NCI-H187 (cell line): ENCODE results near the gene HS1BP3.

Experiments
- DNase-seq, 2 experiments: peaks; one replicate each; lab custom pipeline; 2025; lab: John Stamatoyannopoulos, UW

The HS1BP3 gene

GRCh38 chr2:20584399-20585358 is 66.2 kb downstream of the HS1BP3 start:
- DNase-seq: no peak

GRCh38 chr2:20584045-20584398 is 66.9 kb downstream of the HS1BP3 start:
- no peak for DNase-seq

- DNase-seq: no peak
Observed at GRCh38 chr2:20583425-20583881, 67.4 kb downstream of the HS1BP3 start.

GRCh38 chr2:20582600-20583221 is 68.2 kb downstream of the HS1BP3 start:
- DNase-seq: no peak

GRCh38 chr2:20580690-20581437 is 70.0 kb downstream of the HS1BP3 start:
- DNase-seq: no peak

DNA sequence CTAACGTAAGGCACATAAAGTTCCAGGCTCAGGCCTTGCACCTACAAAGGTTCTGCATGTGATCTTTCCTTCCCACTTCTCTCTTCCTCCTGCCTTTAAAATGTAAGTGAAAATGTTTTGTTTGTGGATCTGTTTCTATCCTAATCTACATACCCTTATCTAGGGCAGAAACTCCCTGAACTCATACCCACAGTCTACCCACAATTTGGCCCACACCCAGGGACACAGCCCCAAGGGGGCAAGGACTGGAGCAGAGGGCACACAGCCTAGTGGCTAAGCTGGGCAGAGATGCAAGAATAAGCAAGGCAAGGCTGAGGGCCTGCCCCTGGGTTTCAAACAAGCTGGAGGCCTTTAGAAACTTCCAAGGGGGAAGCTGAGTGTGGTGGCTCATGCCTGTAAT is 71.0 kb downstream of the HS1BP3 start:
- DNase-seq: no peak

- DNase-seq: no peak
Observed at GRCh38 chr2:20578895-20579825, 71.7 kb downstream of the HS1BP3 start.

DNA sequence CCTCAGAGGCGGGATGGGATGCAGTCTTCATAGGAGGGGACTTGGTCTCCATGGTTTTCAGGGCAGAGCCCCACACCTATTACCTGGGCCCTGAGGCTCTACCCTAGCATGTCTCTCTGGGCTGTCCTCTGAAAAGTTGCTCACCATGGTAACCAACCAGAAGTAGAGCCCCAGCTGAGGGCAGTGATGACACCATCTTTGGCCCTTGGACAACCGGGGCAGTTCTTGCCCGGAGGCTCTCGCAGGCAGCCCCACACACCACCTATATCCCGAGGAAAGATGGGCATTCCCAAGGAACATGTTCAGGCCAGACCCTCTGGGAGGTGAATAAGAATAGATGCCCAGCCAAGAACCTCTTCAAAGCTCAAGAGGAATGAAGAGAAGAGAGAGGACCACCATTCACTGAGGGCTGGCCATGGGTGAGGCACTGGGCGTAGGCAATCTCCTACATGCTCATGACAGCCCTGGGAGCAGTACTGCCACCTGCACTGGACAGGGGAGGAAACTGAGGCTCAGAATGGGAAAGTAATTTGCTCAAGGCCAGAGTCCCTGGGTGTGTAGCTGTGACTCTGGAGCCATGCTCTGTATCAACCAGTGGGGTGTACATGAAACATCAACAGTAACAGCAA is 72.5 kb downstream of the HS1BP3 start:
- no peak for DNase-seq

- DNase-seq: no peak
Observed at GRCh38 chr2:20577495-20578235, 73.2 kb downstream of the HS1BP3 start.

DNA sequence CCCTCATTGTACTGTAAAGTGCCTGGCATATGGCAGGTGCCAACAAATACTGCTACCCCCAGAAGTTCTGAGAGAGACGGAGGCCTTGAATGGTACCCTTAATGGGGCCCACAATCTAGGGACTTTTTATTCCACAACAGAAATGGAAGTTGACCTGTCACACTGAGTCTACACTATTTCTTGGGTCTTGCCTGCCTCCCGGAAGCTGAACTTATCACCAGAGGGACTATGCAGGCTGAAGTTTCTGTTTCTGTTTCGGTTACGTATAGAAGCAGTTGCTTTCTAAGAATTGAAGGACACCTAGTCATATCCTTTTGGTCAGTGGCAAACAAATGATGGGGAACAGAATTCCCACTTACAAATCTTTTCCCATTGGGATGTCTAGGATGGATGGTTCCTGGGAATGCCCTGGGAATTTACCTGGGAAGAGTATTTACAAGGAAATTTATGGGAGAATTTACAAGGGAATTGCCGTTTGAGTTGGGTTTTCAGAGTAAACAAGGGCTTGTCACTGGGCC is 74.2 kb downstream of the HS1BP3 start:
- DNase-seq: no peak

DNA sequence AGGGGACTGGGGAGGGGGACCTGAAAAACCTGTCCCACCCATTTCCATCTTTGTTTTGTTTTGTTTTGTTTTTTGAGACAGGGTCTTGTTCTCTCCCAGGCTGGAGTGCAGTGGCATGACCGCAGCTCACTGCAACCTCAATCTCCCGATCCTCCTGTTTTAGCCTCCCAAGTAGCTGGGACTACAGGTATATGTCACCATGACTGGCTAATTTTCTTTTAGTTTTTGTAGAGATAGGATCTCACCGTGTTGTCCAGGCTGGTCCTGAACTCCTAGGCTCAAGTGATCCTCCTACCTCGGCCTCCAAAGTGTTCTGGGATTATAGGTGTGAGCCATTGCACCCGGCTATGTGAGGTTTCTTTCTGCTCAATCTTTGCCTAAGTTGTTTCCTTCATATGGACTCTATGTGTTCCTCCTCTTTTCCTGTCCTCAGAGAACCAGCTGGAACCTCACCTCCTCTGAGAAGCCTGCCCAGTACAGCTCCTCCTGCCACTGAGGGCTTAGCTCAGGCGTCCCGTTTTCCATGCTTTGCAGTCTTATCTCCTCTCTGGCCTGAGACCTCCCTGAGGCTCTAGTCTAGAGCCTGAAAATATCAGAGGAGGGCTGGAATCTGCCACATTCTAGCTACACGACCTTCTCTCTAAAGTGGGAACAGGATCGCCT is 74.8 kb downstream of the HS1BP3 start:
- DNase-seq: no peak

GRCh38 chr2:20575414-20575813 is 75.5 kb downstream of the HS1BP3 start:
- no peak for DNase-seq

GRCh38 chr2:20574930-20575329 is 76.0 kb downstream of the HS1BP3 start:
- no peak for DNase-seq

DNA sequence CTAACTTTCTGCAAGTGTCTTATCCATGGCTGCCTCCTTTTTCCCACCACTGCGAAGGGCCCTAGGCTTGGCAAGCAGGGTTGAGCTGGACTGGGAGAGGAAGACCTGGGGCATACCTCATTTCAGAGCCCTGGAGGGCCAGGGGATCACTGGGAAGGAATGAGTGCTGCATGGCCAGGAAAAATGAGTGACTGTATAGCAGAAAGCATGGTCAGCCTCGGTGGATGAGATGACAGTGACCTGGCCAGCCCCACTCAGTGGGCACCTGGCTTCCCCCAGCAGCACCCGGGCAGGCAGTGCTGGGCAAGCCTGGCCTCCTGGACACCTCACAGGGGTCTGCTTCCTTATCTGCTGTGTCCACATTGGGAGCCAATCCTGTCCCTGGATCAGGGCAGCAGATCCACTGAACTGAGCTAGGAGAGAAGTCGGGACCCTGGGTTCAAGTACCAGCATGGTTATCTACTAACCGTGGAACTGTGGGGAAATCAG is 76.4 kb downstream of the HS1BP3 start:
- DNase-seq: no peak

DNA sequence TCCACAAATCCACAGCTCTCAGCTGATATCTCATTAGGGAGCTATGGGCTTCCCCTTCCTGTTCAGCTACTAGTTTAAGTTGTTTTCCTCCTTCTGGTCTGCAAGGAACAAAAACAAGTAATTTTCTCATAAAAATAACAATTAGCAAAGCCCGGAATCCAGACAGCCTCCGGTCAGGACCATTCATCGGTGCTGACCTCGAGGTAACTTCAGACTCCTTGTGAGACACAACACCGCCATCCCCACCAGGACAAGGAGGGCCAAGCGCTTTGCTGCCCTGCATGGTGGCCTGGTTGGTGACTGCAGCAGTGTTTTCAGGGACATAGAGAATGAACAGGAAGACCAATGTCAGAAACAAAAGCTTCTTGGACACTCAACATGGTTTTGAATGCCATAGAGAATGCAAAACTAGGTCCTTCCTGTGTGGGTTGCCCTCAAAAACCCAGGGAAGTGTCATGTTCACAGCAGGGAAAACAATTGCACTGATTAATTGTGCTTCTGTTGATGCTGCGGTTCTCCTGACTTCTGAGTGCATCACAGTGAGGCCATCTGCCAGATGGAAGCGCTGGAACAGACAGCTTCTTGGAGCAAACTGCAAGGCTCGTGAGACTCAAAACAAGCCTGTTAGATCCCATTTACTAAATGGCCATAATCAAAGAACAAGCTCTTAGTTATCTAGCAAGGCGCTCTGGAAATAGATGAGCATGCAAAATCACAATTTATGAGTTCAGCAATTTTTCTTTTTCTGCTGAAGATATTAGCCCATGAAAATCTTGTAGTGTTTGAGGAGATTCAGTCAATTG is 77.1 kb downstream of the HS1BP3 start:
- DNase-seq: peak in 1 of 2 experiments; percentile 11

- DNase-seq: no peak
Observed at GRCh38 chr2:20572221-20572620, 78.7 kb downstream of the HS1BP3 start.

DNA sequence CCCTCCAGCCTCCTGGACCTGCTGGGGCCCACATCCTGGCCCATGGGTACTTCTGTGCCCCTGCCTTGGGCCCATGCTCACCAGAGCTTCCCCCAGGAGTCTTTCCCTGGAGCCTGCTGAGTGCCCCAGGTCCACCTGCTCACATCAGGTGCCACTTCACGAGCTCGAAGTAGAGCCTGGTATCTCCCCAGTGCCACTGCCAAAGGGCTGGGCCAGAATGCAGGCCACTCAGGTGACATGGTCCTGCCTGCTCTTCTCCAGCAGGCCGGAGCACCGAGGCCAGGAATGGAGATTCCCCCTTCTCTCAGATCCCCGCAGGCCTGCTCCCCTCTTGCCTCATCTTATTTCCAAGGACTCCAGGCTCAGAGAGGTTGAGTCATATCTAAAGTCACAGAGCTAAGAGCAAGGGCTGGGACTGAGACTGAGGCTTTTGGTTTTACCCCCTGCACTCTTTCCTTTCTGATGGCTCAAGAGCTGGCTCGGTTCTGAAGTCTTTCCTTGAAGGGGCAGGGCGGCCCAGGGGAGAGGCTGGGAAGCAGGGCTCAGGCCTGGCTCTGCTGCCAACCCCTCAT is 79.2 kb downstream of the HS1BP3 start:
- DNase-seq: no peak

DNA sequence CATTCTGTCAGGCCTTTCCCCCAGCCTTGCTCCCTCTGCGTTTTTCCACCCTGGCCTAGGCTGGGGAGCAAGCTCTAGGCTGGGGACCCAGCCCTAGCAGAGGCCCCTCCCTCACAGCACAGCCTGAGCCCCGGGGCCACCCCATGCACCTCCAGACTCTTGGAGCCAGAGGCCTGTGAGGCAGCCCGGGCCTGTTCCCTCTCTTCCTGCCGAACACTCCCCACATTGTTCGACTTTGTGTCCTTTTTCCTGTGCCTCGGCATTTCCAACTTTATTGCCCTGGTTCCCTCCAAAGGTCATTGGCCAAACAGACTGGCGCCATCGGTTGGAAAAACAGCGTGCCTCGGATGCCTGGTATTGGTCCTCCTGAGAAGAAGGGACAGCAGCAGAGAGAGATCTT is 79.7 kb downstream of the HS1BP3 start:
- DNase-seq: no peak
